ENCODE results near the gene AUH.

AUH gene

GRCh38 chr9:91333551-91333950 lies 28.2 kb downstream of the AUH start:
- no peak for DNase-seq

DNA sequence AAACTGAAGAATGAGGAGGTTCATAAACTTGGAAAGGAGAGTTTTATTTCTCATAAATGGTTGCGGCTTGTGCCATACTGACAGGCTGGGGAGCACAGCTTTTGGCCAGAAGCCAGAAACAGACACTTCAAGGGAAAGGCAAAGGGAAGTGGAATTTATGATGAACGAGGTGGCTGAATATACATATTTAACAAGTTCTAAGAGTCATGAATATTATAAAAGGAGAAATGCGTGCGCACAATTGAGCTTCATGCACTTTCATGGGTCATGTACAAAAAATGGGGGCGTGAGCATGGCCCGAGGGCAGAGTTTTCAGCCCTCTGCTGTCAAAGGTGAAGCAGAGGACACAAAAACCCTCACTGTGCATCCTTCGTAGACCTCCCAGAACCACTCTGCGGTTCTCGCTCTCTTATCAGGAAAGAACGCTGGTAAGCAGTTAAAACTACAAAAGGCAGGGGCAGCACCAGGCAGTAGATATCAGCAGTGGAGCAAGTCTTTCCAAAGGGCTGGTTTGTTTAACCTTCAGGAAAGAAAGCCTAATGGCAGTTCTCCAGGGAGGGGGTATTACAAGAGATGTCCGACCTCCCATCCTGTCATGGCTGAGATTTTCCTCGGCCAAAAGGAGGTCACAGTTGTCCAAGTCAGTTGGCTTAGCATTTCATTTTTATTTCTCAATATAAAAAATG lies 29.0 kb downstream of the AUH start:
- no peak for DNase-seq

- DNase-seq: no peak
Observed at GRCh38 chr9:91331849-91332248, 29.9 kb downstream of the AUH start.

DNA sequence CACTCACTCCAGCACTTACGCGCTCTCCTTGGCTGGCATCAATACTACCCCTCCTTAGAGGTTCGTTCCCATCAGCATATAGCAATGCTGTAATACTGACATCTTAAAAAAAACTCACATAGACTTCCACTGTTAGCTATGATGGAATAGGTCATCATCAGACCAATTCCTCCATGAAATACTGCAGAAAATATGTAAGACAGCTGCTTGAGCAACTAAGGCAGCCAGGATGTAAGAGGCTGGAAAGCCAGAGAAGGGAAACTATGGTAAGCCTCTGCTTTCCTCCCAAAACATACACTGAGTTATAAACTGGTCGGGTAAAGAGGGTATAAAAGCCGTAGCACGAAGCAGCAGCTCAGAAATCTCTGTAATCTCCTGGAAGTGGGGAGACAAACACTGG lies 33.5 kb downstream of the AUH start:
- DNase-seq: no peak

DNA sequence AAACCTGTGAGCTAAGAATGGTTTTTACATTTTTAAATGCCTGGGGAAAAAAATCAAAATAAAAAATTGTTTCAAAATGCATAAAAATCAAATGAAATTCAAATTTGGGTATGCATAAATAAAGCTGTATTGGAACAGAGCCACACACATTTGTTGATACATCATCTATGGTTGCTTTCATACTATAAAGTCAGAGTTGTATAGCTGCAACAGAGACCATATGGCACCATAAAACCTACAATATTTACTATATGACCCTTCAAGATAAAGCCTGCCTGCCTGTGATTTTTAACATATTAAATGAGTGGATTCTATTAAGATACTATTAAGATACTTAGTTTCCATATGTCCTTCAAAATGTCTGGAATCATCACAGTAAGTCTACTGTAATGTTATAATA lies 40.0 kb downstream of the AUH start:
- no peak for DNase-seq

- DNase-seq: no peak
Observed at GRCh38 chr9:91320299-91320698, 41.4 kb downstream of the AUH start.

DNA sequence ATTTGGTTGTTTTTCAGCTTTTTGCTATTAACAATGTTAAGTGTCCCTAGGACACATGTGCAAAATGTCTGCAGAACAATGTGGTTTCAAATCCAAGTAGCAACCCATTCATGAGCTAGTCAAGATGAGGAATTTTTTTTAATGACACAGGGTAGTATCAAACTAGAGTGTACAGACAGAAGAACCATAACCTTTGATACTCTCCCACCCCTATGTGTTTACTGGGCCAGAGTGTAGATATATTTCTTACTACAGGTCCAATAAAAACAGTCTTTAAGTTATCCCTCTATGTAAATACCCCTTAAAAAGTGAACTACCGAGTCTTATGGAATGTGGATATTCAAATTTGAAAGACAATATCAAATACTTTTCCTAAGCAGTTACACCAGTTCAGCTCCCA lies 45.6 kb downstream of the AUH start:
- DNase-seq: no peak

GRCh38 chr9:91315191-91315590 lies 46.5 kb downstream of the AUH start:
- DNase-seq: no peak

DNA sequence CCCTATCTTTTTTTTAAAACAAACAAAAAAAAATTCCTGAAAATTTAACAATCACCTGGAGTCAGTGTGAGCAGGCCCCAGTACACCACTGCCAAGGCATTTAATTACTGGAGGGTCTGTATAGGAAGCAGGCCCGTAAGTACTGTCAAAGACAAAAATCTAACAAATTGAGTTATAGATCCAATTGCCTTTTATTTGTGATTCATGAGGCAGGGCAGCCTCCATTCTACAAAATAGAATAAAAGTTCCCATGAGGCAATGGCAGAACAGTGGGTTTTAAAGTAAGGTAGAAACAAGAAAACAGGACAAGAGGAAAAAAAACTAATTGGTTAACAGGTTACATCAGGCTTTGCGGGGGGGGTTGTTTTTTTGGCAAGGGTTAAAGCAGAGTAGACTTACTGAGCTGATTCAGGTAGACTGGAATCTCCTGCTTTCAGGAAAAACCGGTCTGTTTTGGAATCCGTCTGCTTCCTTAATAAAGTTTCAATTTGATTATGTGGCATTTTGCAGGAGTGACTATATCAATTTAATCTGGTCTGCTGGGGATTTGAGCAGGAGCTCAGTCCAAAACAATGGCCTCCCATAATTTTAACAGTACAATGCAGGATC lies 48.9 kb downstream of the AUH start:
- DNase-seq: no peak

GRCh38 chr9:91310037-91310436 lies 51.7 kb downstream of the AUH start:
- DNase-seq: no peak

- DNase-seq: no peak
Observed at GRCh38 chr9:91308191-91308590, 53.5 kb downstream of the AUH start.

DNA sequence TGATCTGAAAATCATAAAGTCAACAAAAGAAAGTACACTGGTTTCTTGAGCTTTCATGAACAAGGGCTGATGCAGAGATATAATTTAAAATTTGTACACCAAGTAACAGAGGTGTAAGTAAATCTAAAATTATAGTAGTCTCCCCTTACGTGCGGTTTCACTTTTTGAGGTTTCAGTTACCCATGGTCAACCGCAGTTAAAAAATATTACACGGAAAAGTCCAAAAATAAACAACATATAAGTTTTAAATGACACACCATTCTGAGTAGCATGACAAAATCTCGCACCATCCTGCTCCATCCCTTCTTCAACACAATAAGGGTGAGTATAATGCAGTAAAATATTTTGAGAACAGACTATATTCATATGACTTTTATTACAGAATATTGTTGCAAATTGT lies 54.4 kb downstream of the AUH start:
- no peak for DNase-seq

GRCh38 chr9:91306296-91306630 lies 55.5 kb downstream of the AUH start:
- no peak for DNase-seq

DNA sequence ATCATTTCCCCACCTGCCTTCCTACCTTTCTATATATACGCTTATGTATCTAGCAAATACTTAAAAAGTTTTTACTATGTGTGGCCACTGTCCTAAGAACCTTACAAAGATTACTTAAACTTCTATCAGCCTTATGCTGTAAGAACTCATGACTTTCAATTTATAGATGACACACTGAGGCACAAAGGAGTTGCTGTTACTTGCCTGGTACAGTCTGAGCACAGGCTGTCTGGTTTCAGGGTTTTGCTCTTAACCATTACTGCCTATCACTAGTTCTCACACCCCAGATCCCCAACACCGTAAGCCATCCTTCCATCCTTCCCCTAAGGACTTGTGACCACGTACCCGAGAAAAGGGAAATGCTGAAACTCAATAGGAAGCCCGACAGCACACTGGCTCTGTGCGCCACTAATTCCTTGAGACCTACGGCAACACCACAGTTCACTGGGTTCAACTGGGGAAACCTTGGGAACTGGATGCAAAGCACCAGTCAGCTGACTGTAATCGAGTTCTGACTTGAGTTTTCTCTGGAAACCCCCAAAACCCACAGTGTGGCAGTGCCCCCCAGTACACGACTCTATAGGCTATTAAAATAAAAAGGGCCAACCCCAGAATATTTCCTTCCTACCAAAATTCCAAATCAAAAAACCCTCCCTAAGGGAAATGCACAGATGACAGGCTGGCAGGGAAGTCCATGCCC lies 56.0 kb downstream of the AUH start:
- DNase-seq: no peak

DNA sequence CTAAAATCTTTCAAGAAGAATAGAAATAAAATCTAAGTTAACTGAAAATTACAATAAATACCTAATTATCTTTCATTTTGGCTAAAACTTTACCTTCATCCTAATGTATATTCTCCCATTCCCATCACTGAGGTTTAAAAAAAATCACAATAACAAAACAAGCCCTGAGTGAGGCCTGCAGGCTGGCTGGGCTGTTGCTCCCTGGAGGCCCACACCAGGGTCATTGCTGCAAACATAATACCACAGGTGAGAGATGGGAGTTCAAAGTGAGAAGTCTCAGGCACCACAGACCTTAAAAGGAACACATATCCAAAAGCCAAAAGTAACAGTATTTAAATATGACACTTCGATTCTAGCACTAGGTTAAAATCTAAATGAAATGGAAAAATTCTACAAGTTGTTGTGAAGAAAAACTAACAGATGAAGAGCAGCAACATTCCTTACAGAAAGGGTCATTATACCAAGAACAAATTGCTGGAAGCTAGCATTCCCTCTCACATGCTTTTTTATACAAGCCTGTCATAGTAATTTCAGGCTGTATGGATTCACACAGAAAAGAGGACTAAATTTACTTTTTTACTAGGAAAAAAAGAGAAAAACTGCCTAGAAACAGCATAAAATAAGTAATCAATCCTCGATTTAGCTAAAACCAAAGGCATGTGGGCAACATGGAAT lies 57.8 kb downstream of the AUH start:
- no peak for DNase-seq

- no peak for DNase-seq
Observed at GRCh38 chr9:91302831-91303230, 58.9 kb downstream of the AUH start.

- no peak for DNase-seq
Observed at GRCh38 chr9:91301161-91301560, 60.6 kb downstream of the AUH start.

- no peak for DNase-seq
Observed at GRCh38 chr9:91298311-91298710, 63.4 kb downstream of the AUH start.

DNA sequence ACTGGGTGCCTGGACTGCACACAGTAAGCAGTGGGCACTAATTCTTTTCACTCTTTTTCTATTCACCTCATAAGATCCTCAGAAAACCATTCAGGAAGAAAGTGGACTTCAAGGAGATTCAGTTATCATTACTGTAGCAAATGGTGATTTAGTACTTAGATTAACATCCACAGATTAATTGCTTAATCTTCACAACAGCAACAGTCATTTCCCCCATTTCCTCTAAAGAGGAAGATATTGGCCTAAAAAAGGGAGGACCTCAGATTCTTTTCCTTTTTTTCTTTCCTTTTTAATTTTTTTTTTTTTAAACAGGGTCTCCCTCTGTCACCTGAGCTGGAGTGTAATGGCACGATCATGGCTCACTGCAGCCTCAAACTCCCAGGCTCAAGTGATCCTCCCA lies 64.4 kb downstream of the AUH start:
- DNase-seq: no peak

DNA sequence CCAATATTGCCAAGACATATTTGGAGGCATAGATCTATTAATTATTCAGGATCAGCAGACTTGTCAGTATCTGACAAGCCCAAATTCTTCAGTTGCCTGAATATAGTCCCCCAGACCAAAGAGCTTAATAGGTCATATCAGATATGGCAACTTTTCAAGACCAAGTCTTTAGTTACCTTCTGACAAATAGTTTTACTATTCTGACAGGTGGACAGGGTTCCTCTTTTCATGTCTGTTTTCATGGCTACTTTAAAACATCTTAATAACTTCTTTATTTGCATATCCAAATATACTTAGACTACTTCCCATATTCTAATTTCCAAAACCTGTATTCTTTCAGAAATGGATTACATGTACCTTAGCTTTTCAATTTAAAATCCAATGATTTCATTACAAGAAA lies 65.4 kb downstream of the AUH start:
- no peak for DNase-seq

- DNase-seq: no peak
Observed at GRCh38 chr9:91295357-91295756, 66.4 kb downstream of the AUH start.

DNA sequence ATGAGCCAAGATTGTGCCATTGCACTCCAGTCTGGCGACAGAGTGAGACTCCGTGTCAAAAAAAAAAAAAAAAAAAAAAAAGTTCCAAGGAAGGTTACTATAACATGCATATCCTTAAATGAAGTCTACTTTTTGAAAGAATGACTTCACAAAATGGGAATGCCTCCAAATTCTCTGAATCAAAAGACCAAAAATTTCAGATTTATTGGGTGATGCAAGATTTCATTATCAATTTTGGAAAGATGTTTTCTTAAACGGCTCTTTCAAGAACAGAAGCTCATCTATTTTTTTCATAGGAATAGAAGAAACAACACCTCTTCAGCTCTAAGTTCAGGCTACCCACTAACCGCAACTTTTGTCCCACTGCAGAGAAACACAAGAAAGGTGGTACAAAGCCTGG lies 69.9 kb downstream of the AUH start:
- DNase-seq: no peak

GRCh38 chr9:91289244-91289643 lies 72.5 kb downstream of the AUH start:
- no peak for DNase-seq

DNA sequence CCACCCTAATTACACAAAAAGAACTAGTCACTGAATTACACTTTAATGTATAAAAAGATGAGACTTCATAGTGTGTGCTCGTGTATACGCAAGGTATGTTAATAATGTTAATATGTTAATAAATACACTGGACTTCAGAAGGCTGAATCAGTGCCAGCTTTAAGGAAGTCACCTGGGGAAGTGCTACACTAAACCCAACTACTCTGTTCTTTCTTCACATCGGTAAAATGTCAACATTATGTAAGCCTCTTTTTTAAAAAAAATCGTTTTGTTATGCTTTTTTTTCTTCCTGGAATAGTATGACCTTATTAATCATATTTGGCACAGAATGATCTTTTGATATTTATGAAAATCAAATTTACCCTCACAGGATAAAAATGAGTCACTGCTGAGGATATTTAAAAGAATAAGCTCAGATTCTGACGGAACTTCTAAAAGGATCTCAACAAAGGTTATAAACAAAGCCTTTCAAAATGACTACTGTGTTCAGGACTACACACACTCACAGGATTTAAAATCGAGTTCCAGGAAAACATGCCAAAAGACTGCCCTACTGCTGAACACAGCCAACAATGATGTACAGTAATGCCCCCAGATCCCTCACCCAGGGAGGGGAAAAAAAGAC lies 75.9 kb downstream of the AUH start:
- DNase-seq: no peak

Measured in CD4-positive, alpha-beta T cell treated with Interleukin-17A for 4 hours (primary cell).